ENCODE data around the gene CUBN.

- TF ChIP-seq CTCF (IDR thresholded peaks at IDR 0.05): no peak
- TF ChIP-seq ZFX (IDR thresholded peaks at IDR 0.05; ENCODE audit: borderline replicate concordance): no peak
Observed at GRCh38 chr10:16929069-16929468, 200.5 kb downstream of the CUBN start.

Measured in 22Rv1 (cell line).